Measurements from ENCODE around the gene FOXJ1. TPM values are rescaled to one million over a fixed set of nuclear protein-coding genes. Genes with fewer than 3 reads are reported as not detected.

The FOXJ1 gene
- total and polyA plus RNA-seq, 4 donors: under 0.01 to 1.5 TPM; not detected in 2

GRCh38 chr17:76122431-76123190, 18.4 kb downstream of the FOXJ1 start:
- Histone ChIP-seq H3K36me3 (ENCODE audit: control insufficient read depth in 4 of 4, insufficient read depth in 3 of 4, low read depth in 1 of 4, low read length in 3 of 4) (no peaks in the 10 kb centered on the region), H3K27ac (ENCODE audit: low read depth in 1 of 2, low read length in 2 of 2) (no peak overlapping the region), H3K9ac (ENCODE audit: low read depth in 1 of 2, low read length in 2 of 2) (no peak overlapping the region), H3K4me1 (ENCODE audit: control insufficient read depth in 4 of 4, insufficient read depth in 4 of 4, low read length in 3 of 4) (peaks cover 0 to 7% (median 5%) of the 10 kb centered on the region in 4 donors), H3K4me3 (ENCODE audit: low read depth in 1 of 3, low read length in 3 of 3) (no peak overlapping the region), H3K27me3 (ENCODE audit: control insufficient read depth in 4 of 4, insufficient read depth in 4 of 4, low read length in 3 of 4) (no peaks in the 10 kb centered on the region), H3K9me3 (ENCODE audit: control insufficient read depth in 4 of 4, low read length in 3 of 4) (no peaks in the 10 kb centered on the region)
- TF ChIP-seq EGR1 (IDR thresholded peaks at IDR 0.05; ENCODE audit: low read depth in 2 of 2): no peak
- TF ChIP-seq RAD21 (IDR thresholded peaks at IDR 0.05): no peak
- TF ChIP-seq TAF1 (conservative IDR thresholded peaks at IDR 0.05): no peak
- no peak for TF ChIP-seq ATF3 (IDR thresholded peaks at IDR 0.05)
- TF ChIP-seq, protein P1, sequence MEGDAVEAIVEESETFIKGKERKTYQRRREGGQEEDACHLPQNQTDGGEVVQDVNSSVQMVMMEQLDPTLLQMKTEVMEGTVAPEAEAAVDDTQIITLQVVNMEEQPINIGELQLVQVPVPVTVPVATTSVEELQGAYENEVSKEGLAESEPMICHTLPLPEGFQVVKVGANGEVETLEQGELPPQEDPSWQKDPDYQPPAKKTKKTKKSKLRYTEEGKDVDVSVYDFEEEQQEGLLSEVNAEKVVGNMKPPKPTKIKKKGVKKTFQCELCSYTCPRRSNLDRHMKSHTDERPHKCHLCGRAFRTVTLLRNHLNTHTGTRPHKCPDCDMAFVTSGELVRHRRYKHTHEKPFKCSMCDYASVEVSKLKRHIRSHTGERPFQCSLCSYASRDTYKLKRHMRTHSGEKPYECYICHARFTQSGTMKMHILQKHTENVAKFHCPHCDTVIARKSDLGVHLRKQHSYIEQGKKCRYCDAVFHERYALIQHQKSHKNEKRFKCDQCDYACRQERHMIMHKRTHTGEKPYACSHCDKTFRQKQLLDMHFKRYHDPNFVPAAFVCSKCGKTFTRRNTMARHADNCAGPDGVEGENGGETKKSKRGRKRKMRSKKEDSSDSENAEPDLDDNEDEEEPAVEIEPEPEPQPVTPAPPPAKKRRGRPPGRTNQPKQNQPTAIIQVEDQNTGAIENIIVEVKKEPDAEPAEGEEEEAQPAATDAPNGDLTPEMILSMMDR (IDR thresholded peaks at IDR 0.05; ENCODE audit: low read depth, low read length, missing input control): no peak
- TF ChIP-seq FOXA2 (IDR thresholded peaks at IDR 0.05): no peak
- TF ChIP-seq, protein P2, sequence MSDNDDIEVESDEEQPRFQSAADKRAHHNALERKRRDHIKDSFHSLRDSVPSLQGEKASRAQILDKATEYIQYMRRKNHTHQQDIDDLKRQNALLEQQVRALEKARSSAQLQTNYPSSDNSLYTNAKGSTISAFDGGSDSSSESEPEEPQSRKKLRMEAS (IDR thresholded peaks at IDR 0.05): no peak
- no peak for TF ChIP-seq FOXA1 (IDR thresholded peaks at IDR 0.05)
- TF ChIP-seq SP1 (IDR thresholded peaks at IDR 0.05): no peak
- no peak for TF ChIP-seq HNF4A (conservative IDR thresholded peaks at IDR 0.05)
- no peak for TF ChIP-seq REST (IDR thresholded peaks at IDR 0.05)
- no peak for DNase-seq (ENCODE audit: low spot score)
- 94% methylated on average over 24 of the region's 24 CpGs for WGBS

DNA sequence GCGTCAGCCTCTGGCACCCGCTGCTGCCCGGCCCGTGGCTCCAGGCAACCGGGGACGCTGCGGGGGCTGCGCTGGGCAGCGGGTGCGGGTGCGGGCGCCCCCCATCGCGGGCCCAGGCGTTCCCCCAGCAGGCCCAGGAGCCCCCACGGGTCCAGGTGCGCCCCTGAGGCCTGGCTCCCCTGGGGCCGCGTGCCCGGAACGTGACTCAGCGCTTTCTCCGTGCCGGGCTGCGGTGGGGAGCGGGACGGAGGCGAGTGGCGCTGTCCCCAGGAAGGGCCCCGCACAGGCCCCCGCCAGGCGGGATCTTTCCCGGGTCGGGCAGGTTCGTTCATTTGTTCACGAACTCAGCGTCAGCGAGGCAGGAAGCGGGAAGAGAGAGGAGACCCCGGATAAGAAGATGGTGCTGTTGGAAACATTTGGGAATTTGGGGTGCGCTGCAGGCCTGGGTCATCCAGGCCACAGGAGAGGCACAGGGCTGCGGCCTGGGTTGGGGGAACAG, 19.1 kb downstream of the FOXJ1 start:
- no peak overlapping the region for H3K9ac ChIP-seq (ENCODE audit: low read depth in 1 of 2, low read length in 2 of 2)

More for the DNA sequence above, 19.1 kb downstream of the FOXJ1 start:
- Histone ChIP-seq H3K36me3 (ENCODE audit: control insufficient read depth in 4 of 4, insufficient read depth in 3 of 4, low read depth in 1 of 4, low read length in 3 of 4) (no peaks in the 10 kb centered on the region), H3K4me3 (ENCODE audit: low read depth in 1 of 3, low read length in 3 of 3) (peak overlapping the region in 1 of 3 donors; percentile 29), H3K4me1 (ENCODE audit: control insufficient read depth in 4 of 4, insufficient read depth in 4 of 4, low read length in 3 of 4) (peaks cover 0 to 7% (median 5%) of the 10 kb centered on the region in 4 donors), H3K27me3 (ENCODE audit: control insufficient read depth in 4 of 4, insufficient read depth in 4 of 4, low read length in 3 of 4) (no peaks in the 10 kb centered on the region), H3K27ac (ENCODE audit: low read depth in 1 of 2, low read length in 2 of 2) (no peak overlapping the region), H3K9me3 (ENCODE audit: control insufficient read depth in 4 of 4, low read length in 3 of 4) (no peaks in the 10 kb centered on the region)
- TF ChIP-seq YY1 (IDR thresholded peaks at IDR 0.05) (no peak), ATF3 (IDR thresholded peaks at IDR 0.05) (no peak), NR2F2 (IDR thresholded peaks at IDR 0.05) (no peak), HNF4G (IDR thresholded peaks at IDR 0.05) (no peak), JUND (IDR thresholded peaks at IDR 0.05) (no peak), GABPA (IDR thresholded peaks at IDR 0.05 in 1 of 2, conservative IDR thresholded peaks at IDR 0.05 in 1 of 2) (no peak), REST (IDR thresholded peaks at IDR 0.05) (no peak), FOXA1 (IDR thresholded peaks at IDR 0.05) (no peak), SP1 (IDR thresholded peaks at IDR 0.05) (no peak), TAF1 (conservative IDR thresholded peaks at IDR 0.05) (no peak), RXRA (IDR thresholded peaks at IDR 0.05) (no peak), RAD21 (IDR thresholded peaks at IDR 0.05) (no peak)
- TF ChIP-seq, protein P3, sequence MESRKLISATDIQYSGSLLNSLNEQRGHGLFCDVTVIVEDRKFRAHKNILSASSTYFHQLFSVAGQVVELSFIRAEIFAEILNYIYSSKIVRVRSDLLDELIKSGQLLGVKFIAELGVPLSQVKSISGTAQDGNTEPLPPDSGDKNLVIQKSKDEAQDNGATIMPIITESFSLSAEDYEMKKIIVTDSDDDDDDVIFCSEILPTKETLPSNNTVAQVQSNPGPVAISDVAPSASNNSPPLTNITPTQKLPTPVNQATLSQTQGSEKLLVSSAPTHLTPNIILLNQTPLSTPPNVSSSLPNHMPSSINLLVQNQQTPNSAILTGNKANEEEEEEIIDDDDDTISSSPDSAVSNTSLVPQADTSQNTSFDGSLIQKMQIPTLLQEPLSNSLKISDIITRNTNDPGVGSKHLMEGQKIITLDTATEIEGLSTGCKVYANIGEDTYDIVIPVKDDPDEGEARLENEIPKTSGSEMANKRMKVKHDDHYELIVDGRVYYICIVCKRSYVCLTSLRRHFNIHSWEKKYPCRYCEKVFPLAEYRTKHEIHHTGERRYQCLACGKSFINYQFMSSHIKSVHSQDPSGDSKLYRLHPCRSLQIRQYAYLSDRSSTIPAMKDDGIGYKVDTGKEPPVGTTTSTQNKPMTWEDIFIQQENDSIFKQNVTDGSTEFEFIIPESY (IDR thresholded peaks at IDR 0.05): no peak
- TF ChIP-seq, protein P2 (IDR thresholded peaks at IDR 0.05): no peak
- 58% methylated on average over 42 of the region's 42 CpGs for WGBS
- DNase-seq (ENCODE audit: low spot score): no peak
